BLaER1 (cell line): ENCODE data around the gene TMX2.

Experiments
- H3K27ac ChIP-seq: shearing (Covaris generic); formaldehyde crosslinking; 2 replicates; pipeline ENCODE4 v1.8.1; 2022
- H3K27me3 ChIP-seq: shearing (Covaris generic); formaldehyde crosslinking; 2 replicates; pipeline ENCODE4 v1.8.1; 2022
- H3K36me3 ChIP-seq: shearing (Covaris generic); formaldehyde crosslinking; 2 replicates; pipeline ENCODE4 v1.8.1; 2022
- H3K4me1 ChIP-seq: shearing (Covaris generic); formaldehyde crosslinking; 2 replicates; pipeline ENCODE4 v1.8.1; 2022
- H3K4me2 ChIP-seq: shearing (Covaris generic); formaldehyde crosslinking; 2 replicates; pipeline ENCODE4 v1.8.1; 2022
- H3K4me3 ChIP-seq: shearing (Covaris generic); formaldehyde crosslinking; 2 replicates; pipeline ENCODE4 v1.8.1; 2022
- H3K9ac ChIP-seq: shearing (Covaris generic); formaldehyde crosslinking; 2 replicates; pipeline ENCODE4 v1.8.1; 2022
- H3K9me3 ChIP-seq: shearing (Covaris generic); formaldehyde crosslinking; 2 replicates; pipeline ENCODE4 v1.8.1; 2022
- H4K20me1 ChIP-seq: shearing (Covaris generic); formaldehyde crosslinking; 2 replicates; pipeline ENCODE4 v1.8.1; 2022
- Cebpa-rat ChIP-seq: shearing (Covaris generic); IDR thresholded peaks from 2 replicates; pipeline ENCODE4 v1.8.1; 2022

The TMX2 gene

GRCh38 chr11:57787920-57788702, 75.7 kb downstream of the TMX2 start:
- Histone ChIP-seq H3K4me3 (no peak overlapping the region), H3K9ac (no peak overlapping the region), H3K4me2 (peak overlapping the region; percentile 31), H3K4me1 (peaks cover 32% of the 10 kb centered on the region), H3K27me3 (no peaks in the 10 kb centered on the region), H3K9me3 (no peaks in the 10 kb centered on the region), H3K27ac (no peak overlapping the region), H4K20me1 (no peaks in the 10 kb centered on the region), H3K36me3 (0 out of 2 replicates have a peak, but pooled peaks cover 5% of the 10 kb centered on the region)
- TF ChIP-seq Cebpa-rat, result no peak

DNA sequence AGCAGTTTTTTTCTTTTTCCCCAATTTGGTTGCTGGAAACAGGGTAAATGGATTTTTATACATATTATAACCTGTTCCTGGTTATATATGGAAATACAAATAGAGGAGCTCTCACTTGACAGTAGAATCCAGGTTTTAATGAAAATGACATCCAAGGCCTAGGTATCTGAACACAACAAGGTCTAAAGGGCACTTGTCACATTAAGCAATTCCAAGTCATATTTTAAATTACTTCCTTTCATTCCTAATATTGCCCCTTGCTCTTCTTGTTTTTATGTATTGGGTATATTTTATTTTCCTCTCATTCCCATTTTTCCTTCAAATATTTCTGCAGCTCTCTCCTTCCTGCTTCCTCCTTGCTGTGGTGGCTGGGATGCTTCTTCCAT, 76.3 kb downstream of the TMX2 start:
- H3K4me1 ChIP-seq, result peaks cover 37% of the 10 kb centered on the region
- no peak overlapping the region for H3K4me2 ChIP-seq
- H4K20me1 ChIP-seq, result no peaks in the 10 kb centered on the region
- H3K27ac ChIP-seq, result no peak overlapping the region
- H3K9me3 ChIP-seq, result no peaks in the 10 kb centered on the region
- no peaks in the 10 kb centered on the region for H3K27me3 ChIP-seq
- H3K36me3 ChIP-seq, result 0 out of 2 replicates have a peak, but pooled peaks cover 5% of the 10 kb centered on the region
- no peak overlapping the region for H3K4me3 ChIP-seq
- H3K9ac ChIP-seq, result no peak overlapping the region
- TF ChIP-seq Cebpa-rat, result no peak
